Dermis blood vessel endothelial cell (primary cell): ENCODE measurements around the gene CPA2. TPM values are rescaled to one million over a fixed set of nuclear protein-coding genes. Genes with fewer than 3 reads are reported as not detected.

Experiments
- DNase-seq: peaks from one replicate; pipeline ENCODE4 v3.0.0; 2010
- total RNA-seq: library from RNA; depleted of rRNA; stranded (reverse); fragments of >200 nt; gene quantifications from 2 replicates; pipeline ENCODE4 v1.2.3, GENCODE V29; 2014

The CPA2 gene
- total RNA-seq, 1 donor from 2014 or later = not detected

DNA sequence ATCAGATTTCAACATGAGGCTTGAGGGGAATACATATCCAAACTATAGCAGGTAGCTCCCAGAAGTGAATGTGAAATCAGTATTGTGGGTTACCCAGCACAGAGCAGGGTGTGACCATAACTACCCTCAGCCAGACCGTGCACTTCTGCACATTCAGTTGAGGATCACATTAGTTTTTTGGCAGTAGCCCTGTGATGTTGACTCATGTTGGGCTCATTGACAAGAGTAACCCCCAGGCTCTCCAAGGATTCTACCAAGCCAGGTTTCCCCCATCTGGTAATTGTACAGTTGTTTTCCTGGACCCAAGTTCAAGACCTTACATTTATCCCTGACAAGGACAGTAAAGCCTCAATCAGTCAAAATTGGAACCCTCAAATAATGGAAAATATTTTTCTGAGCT is 14.6 kb downstream of the CPA2 start:
- no peak for DNase-seq

DNA sequence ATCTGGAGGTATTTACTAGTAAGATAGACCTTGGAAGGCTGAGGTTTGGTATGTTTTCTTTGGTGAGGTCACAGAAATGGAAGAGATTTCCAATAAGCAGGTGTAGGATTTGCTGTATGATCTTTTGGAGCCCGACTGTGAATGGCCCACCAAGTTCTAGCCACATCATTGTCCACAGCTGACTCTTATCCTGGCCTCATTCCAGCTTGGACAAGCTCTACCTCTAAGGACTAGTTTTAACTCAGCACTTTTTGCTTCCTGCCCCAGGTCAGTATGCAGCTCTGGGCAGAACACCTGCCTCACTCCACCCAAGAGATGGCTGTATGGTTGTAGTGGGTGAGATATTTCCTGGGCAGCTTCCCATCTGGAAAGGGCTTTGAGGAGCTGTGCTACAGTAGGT is 20.2 kb downstream of the CPA2 start:
- DNase-seq = no peak

DNA sequence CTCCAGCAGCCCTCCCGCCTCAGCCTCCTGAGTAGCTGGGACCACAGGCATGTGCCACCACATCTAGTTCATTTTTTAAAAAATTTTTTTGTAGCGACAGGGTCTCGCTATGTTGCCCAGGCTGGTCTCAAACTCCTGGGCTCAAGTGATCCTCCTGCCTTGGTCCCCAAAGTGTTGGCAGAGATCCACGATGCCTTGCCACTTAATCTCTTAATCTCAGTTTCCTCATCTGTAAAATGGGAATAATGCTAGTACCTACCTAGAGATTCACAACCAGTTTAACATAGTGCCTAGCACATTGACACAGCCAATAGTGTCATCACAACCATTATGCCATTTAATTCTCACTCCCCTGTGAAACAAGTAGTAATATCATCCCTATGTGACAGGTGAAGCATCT is 21.5 kb downstream of the CPA2 start:
- DNase-seq = no peak

DNA sequence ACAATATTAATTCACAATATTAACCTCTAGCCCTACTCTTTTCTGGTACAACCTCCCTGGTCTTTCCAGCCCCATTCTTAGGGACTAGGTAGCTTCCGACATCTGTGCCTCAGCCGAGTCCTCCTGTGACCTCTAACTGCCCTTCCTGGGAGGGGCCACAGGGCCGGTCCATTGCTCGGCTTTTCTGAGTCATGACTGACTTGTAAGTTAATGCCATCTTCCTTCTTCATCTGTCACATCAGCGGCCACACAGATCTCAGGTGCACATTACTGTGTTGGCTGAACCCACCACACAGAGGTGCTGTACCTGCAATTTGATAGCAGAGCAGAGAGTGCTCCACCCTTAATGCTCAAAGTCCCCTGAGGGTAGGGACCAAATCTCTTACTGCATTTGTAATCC is 22.2 kb downstream of the CPA2 start:
- DNase-seq = no peak

DNA sequence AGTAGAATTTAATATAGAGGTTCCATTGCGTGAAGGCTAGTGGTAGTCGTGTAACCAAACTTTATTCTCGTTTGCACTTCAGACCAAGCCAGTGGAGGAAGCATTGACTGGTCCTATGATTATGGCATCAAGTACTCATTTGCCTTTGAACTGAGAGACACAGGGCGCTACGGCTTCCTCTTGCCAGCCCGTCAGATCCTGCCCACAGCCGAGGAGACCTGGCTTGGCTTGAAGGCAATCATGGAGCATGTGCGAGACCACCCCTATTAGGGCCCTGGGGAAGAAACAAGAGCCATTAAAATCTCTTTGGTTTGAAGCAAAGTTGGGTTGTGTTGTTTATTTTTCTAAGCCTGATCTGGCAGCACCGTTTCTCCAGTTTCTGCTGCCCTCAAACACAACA is 22.8 kb downstream of the CPA2 start:
- no peak for DNase-seq

DNA sequence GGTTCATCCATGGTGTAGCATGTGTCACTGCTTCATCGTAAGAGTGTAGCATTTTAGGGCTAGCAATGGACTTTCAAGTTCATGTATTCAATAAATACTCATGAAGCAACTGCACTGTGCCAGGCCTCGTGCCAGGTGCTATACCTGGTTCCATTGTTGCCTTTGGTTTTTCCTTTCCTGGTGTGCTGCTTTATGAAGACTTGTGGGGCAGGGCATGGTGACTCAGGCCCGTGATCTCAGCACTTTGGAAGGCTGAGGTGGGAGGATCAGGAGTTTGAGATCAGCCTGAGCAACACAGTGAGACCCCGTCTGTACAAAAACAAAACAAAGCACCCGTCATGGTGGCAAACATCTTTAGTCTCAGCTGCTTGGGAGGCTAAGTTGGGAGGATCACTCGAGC is 24.1 kb downstream of the CPA2 start:
- DNase-seq = peak; percentile 7

DNA sequence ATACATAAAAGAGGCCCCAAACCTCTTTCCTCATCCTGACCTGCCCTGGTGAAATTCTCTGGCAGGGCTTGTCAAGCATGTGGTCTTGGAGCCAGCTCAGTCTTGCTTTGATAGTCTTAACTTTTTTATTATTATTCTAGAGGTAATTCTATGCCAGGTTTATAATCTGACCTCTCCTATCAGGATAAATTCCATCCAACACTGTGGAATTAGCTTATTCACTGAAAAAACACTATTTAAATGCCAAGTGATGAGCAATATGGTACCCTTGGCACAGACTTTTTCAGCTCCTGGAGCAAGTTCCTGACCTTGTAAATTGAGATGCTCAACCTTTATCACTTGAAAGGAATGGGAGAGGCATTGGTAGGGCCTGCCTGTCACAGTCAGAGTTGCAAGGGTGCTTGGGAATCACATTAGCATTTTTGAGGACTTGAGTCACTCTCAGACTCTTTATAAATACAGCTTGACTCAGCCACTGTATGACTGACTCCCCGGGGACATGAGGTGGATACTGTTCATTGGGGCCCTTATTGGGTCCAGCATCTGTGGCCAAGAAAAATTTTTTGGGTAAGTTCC is 26.1 kb downstream of the CPA2 start, which contains the start of gene CPA4:
Gene CPA4, plus strand, starts transcription at position 480 of the 576 bp plus-strand sequence. Its CDS starts 20 bp downstream, at position 500.
- DNase-seq = no peak

DNA sequence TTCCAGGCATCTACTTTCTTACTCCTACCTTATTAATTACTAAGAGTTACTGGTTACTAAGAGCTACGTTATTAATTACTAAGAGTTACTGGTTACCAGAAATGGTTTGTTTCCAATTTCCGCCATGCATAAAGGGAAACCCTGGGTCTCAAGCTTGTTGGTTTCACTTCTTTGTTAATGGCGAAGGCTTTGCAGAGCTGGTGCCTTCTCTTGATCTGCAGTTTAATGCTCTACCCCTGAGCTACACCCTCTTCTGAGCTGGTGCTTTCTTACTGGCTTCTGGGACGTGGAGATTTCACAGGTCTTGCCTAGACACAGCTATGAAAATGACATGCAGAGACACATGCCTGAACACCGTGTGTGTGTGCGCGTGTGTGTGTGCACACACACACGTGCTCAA is 26.9 kb downstream of the CPA2 start:
- DNase-seq = no peak

DNA sequence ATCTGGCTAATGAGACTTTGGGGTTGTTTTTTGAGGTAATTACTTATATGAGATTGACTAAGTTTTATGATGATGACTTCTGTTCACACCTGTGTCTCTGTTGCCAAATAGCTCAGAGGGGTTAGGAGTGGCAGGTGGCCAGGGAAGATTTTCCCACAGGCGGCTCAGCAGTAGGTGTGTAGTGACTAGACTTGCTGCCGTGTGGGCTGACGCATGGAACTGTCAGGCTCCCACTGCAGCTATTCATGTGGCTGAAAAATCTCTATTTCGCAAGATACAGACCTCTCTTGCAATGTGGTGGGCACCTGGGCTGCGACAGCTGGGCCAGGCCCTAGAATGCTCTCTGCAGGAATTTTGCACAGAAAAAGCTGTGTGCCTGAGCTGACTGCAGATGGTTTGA is 27.7 kb downstream of the CPA2 start:
- no peak for DNase-seq

DNA sequence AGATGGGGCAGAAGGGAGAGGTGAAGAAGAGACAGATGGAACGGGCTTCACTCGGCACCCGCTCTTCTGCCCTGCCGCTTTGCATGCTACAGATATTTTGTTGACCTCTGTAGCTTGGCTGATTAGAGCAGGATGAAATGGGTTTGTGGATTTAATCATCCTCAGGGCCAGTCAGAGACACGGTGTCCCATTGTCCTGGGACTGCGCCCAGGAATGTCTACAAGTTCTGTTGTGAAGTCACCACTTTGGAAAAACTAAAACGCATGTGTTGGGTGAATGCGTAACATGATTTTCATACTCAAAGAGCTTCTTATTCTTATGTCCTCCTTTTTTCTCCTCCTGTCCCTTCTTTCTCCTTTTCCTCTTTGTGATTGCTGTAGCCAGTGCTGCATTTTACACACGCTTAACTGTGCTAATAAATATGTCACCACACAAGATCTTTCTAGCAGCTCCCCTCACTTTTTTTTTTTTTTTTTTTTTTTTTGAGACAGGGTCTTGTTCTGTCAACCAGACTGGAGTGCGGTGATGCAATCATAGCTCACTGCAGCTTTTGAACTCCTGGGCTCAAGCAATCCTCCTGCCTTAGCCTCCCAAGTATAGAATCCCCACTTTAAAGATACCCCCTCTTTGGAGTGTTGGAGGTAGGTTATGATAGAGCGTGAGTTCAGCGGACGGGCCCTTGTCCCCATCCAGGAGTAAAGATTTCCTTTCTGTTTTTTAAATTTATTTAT is 29.7 kb downstream of the CPA2 start:
- no peak for DNase-seq

DNA sequence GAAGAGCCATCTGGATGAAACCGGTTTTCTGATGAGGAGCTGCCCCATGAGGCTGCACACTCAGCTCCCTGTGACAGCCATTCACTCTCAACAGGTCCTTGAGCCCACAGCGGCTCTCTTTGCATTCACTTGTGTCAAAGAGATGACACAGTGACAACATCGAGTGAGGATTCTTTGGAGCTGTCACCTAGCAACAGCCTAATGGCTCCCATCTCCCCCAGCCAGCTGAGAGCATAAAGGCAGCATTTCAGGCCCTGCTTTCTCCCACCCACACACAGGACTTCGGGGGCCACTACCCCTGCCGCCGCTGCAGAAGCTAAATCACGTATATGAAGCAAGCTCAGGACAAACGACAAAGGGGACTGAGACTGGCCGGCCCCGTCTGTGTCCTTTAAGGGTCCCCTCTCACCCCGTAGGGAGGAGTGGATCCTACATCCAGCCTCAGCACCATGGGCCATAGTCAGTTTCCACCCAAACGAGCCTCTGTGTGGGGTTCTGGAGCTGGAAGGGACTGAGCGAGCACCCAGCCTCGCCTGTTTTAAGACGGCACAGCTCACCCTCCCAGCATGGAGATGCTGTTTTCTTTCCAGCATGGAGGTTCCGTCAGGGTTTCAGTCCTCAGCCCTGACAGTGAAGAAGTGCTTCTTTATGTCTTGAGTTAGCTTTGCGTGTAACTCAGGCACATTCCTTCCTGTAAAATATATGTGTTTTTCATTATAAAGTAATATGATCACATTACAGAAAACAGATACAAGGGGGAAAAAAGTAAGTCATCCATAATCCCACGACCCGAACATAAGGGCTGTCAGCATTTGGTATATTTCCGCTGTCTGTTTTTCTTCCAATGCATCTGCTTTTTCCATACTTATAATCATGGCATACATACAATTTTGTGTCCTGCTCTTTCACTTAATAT is 31.2 kb downstream of the CPA2 start:
- DNase-seq = no peak

DNA sequence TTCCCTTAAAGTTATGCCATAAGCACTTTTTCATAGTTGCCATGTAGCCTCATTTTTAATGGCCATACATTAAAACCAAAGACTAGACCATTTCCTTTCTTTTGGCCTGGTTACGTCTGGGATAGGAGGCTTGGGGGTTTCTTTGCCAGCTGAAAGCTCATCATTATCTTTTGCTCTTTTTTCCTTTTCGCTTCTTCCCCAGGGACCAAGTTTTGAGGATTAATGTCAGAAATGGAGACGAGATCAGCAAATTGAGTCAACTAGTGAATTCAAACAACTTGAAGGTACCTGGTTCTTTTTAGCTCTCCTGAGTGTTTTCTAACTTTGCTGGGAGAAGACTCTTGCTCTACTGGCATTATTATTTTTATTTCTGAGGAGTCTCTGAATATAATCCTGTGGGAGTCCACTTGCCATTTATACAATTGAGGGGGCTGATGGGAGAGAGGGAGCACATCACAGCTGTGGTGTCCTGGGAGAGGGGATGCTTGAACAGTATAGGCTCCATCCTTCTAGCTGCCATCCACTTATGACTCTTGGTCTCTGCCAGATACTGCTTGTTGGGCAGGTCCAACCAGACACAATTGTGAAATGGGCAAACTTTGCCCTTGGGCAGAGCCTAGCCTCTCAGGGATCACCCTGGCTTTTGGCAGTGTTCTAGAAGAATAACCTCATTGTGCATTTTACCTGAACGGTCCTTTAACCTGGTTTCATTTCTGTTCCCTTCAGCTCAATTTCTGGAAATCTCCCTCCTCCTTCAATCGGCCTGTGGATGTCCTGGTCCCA is 32.1 kb downstream of the CPA2 start:
- no peak for DNase-seq

DNA sequence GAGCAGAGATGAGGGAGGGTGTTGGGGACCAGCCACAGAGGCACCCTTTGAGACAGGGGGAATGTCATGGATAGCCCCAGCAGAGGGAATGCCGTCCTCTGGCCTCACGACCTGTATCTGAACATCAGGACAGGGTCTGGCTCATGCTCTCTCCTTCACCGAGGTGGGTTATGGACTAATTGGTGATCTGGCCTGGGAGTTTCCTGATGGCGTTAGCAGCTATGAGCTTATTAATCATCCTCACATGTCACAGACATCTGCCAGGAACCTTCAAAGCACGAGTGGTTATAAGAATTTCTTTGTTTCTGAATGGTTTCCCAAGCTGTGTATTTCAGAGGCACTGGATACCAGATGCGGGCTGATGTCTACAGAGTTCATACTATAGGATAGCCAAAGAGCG is 33.2 kb downstream of the CPA2 start:
- no peak for DNase-seq

DNA sequence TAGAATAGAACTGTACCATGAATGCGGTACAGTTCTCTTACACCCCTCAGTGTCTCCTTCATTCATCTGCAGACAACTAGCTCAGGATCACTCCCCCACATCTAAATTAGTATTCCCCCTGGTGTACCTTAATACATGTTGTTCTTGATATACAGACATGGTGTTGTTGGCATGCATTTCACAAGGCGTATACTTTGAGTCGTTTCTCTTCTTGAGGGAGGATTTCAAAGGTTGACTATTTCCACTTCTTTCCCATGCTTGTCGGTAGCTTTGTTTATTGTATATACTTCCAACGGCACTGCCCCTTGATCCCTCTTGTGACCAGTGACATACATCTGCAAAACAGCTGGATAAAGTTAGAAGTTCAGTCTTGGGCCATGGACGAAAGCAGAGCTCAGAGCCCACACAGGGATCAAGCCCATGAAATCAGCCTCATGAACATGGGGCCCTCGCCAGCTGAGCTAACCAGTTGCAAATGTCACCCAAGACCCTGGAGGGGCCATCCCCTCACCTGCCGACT is 34.9 kb downstream of the CPA2 start:
- no peak for DNase-seq

DNA sequence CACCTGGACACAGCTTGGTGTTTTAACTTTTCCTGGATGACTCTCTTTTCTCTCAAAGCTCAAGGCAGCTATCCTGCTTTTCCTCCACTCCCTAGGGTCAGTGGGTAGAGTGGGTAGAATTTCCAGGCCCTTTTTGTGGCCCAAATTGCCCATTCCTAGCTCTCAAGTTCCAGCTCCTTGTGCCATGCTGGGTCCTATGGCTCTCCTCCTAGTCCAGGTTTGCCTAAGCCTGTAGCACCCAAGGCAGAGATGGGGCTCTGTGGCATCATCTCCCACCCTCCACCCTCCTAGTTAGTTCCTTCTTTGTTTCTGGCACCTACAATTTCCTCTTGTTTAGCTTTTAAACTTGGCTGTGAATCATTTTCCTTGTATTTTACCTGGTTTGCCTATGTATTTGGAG is 36.0 kb downstream of the CPA2 start:
- DNase-seq = no peak

DNA sequence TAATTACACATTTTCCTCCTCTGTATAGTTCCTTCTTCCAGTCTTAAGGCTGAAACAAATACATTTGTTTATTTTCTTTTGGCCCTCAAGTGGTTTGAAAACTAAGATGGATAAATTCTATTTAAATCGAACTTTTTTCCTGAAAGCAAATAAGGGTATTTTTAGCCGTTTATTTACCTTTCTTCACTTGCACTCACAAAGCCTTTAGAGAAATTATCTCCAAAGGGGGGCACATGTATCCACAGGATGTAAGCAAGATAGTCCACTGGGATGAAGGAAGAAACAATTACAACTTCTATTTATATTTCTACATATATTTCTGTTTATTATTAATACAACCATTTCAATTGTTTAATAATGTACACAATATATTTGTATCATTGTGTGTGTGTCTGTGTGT is 36.5 kb downstream of the CPA2 start:
- DNase-seq = no peak

DNA sequence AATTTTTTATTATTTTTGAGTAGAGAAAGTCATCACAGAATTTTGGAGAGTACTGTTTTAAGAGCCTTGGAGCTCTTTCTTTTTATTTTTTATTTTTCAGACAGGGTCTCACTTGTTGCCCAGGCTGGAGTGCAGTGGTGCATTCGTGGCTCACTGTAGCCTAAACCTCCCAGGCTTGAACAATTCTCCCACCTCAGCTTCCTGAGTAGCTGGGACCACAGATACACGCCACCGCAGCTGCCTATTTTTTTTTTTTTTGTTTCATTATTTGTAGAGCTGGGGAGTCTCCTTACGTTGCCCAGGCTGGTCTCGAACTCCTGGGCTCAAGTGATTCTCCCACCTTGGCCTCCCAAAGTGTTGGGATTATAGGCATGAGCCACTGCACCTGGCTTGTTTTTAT is 36.9 kb downstream of the CPA2 start:
- DNase-seq = no peak

DNA sequence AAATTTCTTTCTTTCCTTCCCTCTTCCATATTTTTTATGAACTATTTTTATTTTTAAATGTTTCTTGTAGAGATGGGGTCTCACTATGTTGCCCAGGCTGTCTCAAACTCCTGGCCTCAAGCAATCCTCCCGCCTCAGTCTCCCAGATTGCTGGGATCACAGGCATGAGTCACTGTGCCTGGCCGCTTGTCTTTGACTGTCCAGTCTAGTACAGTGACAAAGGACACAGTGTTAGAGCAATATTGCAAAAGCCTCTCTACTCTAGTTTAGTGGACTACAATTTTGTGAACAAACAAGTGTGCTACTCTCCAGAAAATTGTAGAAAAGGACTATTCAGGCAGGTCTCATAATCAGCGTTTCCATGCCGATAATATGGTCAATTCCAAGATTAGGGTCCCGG is 37.3 kb downstream of the CPA2 start:
- DNase-seq = no peak

DNA sequence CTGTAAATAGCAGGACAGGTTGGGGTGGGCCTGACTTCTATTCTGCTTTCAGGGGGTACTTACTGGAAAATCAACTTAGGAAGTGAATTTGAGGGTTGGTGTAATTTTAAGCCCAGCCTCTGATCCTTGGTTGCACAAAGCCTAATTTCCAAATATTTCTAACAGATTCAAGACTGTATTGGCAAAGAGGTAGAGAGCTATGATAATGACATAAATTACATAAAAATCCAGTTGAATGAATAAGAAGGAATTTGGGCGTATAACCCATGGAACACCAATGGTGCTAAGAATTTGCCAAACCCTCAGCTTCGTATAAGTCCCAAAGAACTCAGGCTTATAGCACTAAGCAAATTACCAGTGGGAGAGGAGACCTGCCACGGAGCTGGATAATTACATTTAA is 38.2 kb downstream of the CPA2 start:
- no peak for DNase-seq

DNA sequence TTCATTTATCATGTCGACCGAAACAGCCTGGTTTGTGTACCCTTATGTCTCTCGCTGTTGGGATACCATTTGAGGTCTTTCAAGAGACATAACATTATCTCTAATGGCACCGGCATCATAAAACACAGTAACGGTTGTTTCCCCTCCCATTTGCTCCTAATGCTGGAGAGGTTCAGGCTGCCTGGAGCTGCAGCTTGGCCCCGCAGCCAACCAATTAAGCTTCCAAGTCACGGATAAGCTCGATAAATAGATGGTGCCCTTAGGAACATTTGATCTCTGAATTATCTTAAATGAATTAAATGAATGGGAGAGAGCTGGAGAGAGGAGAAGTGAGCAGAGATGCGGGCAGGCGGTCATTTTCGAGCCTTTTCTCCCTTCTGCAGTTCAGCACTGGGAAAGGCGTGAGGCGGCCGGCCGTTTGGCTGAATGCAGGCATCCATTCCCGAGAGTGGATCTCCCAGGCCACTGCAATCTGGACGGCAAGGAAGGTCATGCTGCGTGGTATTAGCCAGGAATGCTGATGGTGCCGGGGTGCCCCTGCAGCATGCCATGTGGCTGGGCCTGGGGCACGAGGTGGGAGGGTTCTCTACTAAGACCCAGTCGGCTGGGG is 38.9 kb downstream of the CPA2 start:
- DNase-seq = no peak

DNA sequence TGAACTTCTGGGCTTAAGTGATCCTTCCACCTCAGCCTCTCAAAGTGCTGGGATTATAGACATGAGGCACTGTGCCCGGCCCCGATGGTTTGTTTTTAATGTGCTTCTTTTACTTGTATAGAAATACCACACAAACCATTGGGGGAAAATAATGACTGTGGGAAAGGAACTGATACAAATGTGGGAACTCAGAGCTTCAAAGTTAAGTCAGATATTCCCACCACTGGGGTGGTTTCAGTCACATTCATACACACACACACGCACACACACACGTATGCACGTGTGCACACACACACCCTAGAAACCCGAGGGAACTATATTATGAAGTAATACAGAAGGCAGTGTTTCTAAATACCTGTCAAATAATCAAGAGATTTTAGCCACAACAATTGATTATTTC is 43.3 kb downstream of the CPA2 start:
- DNase-seq = no peak

DNA sequence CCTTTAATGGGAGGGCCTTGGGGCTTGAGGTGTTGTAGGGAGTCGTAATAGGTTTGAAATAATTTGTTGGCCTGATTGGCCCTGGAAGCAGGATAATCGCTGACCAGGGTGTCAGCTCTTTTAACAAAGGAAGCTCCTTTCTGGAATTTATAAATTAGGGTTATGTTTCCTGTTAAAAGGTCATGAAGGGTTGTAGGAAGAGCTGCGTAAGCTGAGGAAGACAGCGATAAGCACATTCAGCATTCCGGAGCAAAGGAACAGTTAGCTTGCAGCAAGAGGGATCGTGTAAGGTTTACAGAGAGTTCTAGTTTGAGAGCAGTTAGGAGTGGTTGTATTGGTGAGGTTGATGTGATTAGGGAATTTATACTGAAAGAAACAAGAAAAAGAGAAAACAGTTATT is 47.6 kb downstream of the CPA2 start:
- DNase-seq = no peak
